Measurements from ENCODE around the gene STRIT1.
A peak's percentile ranks its signal among the peaks of the same experiment; 100 is the strongest.

The STRIT1 gene

DNA sequence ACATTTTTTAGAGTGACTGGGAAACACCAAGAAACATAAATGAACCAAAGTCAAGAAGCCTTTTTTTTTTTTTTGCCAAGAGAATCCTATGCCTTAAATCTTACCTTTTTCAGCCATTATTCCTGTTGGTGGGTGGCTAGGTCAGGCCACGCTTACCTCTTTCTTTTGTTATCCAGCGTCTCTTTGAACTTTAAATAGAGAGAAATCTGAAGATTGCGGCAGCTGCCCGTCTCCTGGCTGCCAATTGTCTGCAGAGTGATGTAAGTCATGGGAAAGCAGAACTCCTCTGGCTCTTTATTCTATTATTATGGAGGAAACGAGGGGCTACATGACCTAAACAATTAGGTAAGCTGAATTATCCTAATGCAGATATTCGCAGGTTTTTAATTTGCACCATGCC is at the start of gene STRIT1:
Gene STRIT1 (minus strand): TSS at position 168 of the 400 bp plus-strand sequence.
- no peak for DNase-seq

DNA sequence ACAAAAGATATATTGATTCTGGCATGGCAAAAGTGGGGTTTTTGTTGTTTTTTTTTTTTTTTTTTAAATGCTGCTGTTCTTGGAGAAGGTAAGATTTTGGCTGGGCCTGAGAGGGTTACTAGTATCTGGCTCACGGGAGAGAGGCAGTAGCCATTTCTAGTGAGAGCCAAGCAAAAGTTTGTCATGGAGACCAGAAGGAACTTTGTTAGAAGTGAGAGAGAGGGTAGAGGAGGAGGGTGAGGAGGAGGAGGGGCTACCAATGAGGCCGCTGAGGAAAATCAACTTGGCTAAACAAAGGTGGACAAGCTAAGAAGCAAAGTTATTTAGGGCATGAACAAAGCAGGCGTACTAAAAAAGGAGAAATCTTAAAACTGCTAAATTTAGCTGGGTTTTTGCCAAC is 48.9 kb upstream of the STRIT1 start:
- DNase-seq, result no peak

DNA sequence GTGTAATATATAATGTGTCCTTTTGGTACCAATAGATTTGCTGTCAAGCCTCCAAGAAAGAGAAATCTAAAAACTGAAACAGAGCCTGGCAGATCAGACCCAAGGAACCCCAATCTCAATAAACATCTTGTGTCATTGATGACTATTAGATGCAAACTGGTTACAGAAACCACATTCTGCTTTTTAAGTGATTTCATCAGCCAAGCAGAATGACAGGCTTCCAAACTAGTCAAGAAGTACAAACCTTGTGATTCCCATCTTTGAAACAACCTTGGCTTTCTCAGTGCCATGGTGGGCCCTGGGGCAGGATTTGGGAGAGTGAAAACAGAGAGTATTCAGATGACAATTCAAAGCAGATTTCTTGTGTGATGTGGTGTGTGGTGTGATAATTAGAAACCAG is 45.6 kb upstream of the STRIT1 start:
- no peak for DNase-seq

DNA sequence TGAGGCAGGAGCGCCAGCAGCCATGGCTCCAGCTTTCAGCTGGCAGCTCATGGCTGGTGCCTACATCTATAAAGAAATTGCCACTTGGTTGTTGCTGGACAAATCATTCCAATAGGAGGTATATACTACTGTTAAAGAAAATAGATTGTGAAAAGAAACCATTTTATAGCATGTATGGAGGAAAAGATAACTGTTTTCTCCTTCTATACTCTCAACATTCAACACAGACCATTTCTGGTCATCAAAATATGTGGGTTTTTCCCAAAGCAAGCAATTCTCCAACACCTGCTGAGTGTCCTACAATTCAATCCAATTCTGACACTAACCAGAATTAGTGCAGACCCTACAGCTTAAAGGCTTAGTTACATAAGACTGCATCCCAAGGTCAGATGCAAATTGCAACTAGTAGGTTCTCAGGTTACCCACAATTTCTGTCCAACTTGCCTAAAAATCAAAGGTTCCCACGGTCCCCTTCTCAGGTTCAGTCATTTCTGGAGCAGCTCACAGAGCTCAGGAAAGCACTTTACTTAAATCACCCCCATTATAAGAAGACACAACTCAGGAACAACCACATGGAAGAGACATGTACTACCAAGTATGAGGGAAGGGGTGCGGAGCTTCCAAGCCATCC is 42.4 kb upstream of the STRIT1 start:
- DNase-seq, result no peak

DNA sequence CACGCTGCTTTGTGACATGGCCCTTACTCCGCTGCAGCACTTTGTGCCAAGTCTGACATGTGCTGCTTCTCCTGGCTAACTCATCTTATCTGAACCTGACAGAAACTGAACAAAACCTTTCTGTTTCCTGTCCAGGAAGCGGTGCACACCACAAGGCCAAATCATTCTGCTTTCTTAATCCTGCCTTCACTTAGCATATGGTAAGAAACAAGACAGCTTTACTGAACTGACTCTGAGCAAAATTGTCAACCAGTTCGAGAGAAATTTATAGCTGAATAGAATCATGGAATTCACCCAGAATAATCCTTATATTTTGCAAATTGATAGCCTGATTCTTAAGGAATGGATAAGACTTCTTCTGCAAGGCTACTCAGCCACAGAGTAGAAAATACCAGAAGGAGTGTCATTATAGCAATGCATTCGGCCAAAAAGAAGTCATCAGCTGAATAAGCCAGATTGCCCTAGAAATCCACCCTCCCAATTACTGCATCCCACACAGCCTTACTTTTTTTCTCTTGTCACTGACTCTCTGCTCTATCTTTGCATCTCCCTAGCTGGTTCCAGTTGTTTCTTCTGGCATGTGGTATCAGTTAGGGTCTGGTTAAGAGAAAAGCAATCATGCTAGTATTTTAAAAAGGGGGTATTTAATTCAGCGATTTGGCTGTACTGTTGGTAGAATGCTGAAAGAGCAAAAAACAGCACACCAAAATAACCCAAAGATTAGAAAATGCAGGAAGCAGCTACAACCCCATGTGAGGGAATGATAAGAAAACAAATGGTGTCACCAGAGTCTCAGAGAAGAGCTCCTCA is 41.6 kb upstream of the STRIT1 start:
- DNase-seq, result no peak

DNA sequence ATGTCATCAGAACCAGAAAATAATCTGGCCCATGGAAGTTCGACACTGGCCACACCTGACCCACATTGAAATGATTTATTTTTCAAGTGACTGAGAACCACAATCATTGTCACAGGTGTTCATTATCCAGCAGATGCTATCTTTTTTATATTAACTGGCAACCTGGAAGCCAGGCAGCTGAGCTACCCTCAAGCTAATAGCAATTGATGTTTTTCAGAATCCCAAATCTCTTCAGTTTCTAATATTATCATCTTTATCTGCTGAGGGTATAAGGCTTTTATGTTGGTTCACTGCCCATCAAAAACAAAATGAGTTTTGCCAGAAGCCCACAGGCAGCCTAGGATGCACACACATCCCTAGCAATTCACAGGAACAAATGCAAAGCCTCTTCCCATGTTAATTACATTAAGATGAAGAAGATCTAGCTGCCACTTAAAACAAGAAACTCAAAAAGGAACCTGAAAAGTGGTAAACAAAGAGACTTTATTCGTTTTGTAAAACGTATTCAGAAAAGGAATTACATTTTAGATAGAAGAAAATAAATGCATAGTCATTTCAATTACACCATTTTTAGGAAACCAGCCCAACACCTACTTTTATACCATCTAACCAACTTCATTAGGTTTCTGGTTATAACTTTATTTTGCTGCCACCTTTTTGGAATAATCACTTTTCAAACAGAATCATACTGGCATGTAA is 40.9 kb upstream of the STRIT1 start:
- no peak for DNase-seq

DNA sequence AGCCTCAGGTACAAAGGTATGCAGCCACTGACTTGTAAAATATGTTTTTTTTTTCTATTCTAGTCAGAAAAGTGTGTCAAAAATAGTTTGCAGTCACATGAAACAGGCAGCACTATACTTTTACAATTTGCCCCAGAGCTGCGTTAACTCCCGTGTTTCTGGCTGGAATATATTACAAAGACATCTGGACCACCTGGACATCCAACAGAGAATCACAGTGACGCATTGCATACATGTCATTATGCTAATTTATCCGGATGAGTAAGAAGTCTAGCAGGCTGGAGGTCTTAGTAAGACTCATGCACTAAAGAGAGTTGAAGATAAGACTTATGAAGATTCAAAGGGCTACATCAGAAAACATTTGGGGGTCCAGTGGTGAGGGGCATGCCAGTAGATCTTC is 39.2 kb upstream of the STRIT1 start:
- no peak for DNase-seq

DNA sequence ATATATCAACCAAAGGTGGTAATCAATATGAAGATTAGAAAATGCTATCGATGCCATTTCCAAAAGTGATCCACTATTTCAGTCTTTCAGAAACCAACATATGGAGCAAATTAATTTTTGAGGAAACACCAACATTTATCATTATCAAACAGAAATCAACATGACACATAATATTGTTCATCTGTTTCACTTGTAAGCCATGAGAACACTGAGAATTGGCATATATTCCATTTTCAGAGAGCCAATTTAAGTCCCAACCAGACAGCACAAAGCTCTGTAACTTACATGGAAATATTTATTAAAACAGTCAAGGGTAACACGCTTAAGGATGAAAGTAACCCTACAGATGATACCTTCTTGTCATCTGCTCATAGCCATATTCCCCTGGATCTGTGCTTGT is 37.6 kb upstream of the STRIT1 start:
- DNase-seq, result no peak

DNA sequence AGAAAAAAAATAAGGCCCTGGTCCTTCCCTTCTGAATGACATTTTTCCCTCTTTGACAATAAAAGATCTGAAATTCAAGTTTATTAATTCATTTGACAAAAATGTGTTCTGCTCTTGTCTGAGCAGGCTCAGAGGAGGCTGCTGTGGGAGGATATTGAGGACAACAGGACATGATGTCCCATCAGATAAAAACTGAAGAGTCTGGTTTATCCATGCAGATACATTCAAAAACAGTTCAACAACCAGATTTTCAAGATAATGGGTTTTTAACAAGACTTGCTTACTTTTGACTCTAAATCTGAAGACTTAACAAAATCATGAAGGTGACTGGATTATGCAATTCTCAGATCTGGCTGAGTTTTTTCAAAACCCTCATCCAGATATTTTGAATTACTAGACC is 36.9 kb upstream of the STRIT1 start:
- no peak for DNase-seq

DNA sequence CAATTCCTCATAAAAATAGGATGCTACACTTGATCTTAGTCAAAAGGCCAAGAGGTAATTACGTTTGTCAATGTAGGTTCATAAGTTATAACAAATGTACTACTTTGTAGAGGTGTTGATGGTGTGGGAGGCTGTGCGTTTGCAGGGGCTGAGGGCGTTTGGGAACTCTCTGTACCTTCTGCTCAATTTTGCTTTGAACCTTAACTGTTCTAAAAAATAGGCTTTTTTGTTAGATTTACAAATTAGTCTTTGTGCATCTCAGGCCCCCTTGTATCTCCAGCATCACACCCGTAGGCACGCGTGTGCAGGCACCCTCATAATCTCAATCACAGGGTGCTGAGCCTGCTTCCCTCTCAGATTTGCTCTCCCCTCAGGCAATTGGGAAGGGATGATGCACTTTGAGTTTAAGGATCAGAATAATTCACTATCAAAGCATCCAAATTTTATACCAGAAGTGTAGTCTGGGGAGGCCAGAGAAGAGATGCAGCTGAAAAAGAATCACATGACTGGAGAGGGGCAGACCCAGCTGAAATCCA is 36.1 kb upstream of the STRIT1 start:
- no peak for DNase-seq

DNA sequence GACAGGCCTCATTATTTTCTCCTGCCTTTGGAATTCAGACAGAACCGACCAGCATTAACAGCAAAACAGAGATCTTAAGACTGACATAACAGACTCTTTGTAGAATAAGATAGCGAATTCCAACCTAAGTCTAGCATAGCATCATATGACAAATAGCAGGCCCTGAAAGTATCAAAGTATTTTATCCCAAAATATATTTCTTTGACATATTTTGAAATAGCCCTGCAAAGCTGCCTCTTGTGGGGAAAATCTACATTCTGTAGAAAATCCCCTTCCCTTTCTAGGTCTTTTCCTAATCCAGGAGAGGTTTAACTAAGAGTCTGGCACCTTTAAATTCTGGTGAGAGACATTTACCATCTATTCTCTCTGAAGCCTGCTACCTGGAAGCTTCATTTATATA is 34.4 kb upstream of the STRIT1 start:
- no peak for DNase-seq

DNA sequence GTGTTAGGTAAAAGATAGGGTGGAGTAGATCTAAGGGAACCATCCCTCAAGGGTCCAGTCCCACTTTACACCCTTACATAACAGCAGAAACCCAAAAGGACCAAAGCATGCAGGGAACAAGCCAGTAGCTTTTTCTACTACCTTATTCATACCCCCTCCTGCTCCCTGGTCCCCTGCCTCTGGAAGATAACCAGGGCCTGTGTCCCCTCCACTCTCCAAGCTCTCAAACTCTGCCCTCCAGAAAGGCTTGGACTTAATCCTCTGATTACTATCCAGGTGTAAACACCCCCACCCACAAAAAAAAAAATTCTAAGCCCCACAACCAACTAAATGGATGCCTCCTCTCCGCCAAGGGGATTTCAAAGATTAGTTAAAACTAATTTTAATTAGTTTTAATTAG is 33.9 kb upstream of the STRIT1 start:
- DNase-seq, result no peak

DNA sequence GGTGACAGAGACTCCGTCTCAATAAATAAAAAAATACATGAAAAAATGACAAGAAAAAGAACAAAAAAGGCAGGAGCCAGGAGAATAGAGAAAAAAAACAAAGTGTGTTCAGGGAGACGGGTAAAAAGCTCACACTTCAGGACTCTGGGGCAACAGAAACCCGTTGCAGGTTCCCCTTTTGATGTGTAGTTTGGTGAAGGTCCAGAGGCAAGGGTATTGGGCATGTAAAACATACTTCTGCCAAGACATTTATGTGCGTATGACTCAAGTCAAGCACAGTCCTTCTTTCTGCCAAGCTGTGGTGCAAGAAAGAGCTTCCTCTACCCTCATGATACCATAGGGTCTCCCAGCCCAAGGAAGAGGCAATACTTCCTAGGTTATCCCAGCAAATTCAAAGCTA is 33.4 kb upstream of the STRIT1 start:
- DNase-seq, result no peak

DNA sequence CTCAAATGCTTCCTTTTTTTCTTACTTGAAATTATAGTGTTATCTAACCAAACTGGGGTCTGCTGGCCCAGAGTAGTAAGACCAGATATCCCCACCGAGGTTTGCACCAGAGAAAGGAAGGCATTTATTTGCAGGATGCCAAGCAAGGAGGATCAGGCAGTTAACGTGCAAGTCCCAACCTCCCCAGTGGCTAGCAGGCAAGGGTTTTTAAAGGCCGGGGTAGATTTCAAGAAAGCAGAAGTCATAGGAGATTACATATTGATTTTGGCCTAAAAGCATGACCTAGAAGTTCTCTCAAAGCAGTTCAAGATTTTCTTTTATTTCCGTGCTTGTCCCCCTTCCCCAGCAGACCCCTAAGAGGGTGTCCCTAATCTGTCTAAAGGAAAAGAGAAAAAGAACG is 32.8 kb upstream of the STRIT1 start:
- DNase-seq, result no peak

DNA sequence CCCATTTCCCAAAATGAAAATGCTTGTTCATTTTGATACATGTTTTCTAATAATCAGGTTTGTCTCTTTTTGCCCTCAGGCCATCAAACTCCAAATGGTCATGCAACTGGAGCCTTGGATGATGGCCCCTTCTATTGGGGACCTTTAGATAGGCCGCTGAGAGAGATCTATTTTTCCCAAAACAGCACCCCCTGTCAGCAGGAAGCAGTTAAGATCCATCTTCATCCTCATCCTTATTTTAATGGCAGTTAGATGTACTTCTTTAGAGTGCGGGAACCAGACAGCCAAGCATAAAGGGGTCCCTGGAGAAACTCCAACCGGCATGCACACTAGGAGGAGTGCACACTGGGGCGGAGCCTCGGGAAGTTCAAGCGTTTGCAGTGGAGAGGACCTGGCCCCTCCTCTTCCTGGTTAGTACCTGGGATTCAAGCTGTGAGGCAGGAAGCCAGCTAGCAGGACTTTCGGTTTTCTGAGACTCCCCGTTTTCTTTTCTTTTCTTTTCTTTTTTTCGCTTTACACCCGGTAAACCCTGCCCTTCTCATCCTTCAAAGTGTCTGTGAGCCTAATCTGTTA is 31.9 kb upstream of the STRIT1 start:
- DNase-seq, result no peak

DNA sequence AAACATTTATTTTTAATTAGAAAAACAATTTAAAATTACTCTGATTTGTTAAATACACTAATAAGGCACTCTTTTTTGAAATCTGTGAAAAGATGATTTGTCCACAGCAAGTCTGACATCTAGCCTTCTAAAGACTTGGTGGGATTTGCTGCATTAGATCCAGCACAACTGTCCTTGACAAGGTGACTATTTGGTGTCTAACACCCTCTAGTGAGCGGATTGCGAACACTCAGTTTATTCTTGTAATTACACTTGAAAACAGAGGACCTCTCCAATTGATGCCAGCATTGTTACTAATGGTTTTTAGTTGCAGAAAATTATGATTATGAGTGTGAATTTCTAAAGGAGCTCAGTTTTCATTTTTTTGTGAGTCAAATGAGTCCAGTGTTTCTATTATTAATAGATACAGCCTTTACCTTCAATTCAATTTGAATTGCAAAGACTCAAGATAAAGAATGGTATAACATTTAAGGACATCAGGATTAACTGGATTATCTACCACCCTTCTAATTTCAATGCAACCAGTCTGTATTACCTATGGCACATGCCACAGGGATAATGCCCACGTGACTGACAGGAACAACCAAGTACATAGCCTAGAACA is 29.7 kb upstream of the STRIT1 start:
- peak; percentile 12 for DNase-seq

DNA sequence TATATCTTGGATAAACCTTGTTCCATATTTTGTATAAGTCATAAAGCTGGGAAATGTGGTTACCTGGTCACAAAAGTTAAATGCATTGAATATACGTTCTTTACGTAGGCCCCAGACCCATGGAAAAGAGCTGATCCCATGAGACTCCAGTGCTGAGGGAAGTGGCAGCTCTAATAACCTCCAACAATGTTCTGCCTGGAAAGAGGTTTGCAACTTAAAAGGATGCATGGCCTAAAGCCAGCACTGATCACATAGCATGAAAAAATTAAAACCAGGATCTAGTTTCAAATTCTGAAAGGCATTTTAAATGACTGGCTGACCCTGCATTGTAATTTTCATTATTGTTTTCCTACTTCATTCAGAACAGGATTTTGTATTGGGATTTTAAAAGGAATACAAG is 27.9 kb upstream of the STRIT1 start:
- DNase-seq, result no peak

DNA sequence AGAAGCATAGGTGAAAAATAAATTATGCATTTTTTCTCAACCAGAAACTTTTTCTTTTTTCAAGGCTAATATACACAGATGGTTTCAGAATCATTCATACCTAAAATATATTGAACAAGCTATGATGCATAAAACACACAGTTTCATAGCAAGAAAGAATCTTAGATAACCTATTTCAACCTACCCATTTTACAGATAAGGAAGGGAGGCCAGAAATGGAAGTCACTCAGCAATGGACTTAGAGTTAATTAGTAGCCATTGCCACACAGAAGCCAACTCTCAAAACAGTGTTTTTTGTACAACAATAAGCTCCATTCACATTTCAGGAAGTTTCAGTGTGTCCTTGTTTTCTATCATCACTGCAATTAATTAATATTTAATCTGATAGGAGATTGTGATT is 27.5 kb upstream of the STRIT1 start:
- no peak for DNase-seq

DNA sequence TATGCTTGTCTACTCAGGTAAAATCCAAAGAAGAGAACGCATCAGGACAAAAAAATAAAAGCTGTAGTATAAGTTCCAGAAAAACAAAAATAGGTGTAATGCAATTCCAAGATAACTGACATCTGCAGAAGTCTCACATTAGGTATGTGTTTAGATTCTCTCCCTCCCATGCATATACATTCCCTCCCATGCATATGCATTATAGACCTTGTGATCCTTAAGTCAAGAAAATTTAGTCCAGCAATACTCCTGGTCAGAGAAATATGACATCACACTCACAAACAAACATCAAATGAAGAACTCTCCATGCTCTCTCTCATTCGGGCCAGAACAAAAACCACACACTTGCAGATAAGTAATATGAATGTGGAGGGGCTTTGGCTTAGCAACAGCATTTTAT is 25.3 kb upstream of the STRIT1 start:
- DNase-seq, result no peak

DNA sequence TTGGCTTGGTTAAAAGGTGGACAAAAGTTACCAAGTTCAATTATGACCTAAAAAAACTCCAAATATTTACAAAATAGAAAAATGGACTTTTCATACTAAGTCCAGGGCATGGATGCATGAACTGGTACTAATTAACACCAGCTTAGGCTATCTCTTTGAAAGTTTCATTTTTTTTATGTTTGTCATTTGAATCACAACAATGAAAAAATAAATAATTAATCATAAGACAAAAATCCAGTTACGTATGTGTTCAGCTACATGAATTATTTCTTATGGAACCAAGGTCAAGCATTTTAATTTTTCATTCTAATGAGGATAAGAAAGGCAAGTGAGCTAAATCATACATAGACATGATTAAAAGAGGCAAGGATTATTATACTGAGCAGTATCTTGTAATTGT is 23.7 kb upstream of the STRIT1 start:
- DNase-seq, result no peak

DNA sequence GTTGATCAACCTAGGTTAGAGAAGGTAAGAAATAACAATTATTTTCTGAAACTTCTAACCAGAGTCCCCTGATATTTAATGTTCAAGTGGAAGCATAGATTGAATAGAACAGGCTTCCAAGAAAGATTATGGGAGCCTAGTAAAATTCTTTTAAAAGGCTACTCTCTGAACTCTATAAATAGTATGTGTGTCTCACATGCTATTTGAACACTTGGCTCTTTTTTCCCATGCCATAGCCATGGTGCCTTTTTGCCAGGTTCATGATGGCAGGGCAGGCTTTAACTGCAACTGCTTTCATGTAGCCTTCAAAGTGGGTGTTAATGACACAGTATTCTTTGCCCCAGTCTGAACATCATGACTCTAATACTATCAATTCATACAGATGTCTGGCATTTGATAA is 22.9 kb upstream of the STRIT1 start:
- DNase-seq, result no peak

DNA sequence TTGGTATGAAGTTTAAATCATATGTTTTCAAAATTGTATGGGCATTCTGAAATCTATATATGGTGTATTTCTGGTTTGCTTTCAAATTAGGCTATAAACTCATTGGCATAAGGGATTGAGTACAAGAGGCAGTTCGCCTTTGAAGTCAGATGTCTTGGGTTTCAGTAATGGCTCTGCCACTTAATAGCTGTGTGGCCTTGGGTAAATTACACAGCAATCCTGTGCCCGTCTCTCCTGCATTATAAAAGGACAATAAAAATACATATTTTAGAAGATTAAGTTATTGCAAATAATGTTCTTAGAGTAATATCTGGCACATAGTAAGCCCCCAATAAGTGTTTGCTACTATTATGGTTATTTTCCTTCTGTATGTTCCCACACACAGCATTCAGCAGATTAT is 20.4 kb upstream of the STRIT1 start:
- no peak for DNase-seq

DNA sequence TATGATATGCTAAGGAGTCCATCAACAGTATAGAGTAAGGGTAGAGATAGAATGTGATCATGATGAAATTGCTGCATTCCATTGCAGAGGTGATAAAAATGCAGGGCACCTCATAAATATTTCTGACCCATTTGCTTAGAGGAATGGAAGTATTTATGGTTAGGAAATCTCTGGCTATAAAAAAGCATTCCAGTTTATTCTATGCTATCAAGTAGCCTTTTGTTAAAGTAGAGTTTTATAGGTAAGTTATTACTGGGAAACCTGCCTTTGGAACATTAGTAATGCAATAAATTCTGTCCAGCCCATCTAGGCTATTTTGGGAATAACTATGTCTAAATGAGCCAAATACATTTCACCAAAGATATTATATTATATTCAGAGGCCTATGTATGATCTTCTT is 19.8 kb upstream of the STRIT1 start:
- no peak for DNase-seq

Data from activated CD4-positive, alpha-beta T cell treated with anti-CD3 and anti-CD28 coated beads for 48 hours (primary cell).